Chondrocyte (in vitro differentiated cells): ENCODE measurements around the gene SPHKAP. TPM values are rescaled to one million over a fixed set of nuclear protein-coding genes. Genes with fewer than 3 reads are reported as not detected.
"Not testable (repeated sequence)": the region's sequence is repeated elsewhere in the genome, so short reads cannot be mapped to it uniquely, and the experiment has no call there.

Source experiments
- DNase-seq: peaks from one replicate; pipeline ENCODE4 v3.0.0; 2021; ENCODE audit warnings: mixed read lengths, low spot score
- H3K27ac Mint-ChIP-seq: one replicate; pipeline ENCODE4 v1.8.0; 2021; ENCODE audit warnings: mild to moderate bottlenecking, moderate library complexity, mixed read lengths; ENCODE audit not compliant: unreplicated experiment
- H3K27me3 Mint-ChIP-seq: 2 replicates; pipeline ENCODE4 v1.8.0; 2021; ENCODE audit warnings: low read depth, mixed read lengths
- H3K36me3 Mint-ChIP-seq: 2 replicates; pipeline ENCODE4 v1.8.0; 2021; ENCODE audit warnings: low read depth, mixed read lengths
- H3K4me1 Mint-ChIP-seq: 2 replicates; pipeline ENCODE4 v1.8.0; 2021; ENCODE audit warnings: low read depth, mild to moderate bottlenecking, mixed read lengths
- H3K4me3 Mint-ChIP-seq: one replicate; pipeline ENCODE4 v1.8.0; 2021; ENCODE audit warnings: mild to moderate bottlenecking, moderate library complexity, mixed read lengths; ENCODE audit not compliant: unreplicated experiment
- H3K9me3 Mint-ChIP-seq: 2 replicates; pipeline ENCODE4 v1.8.0; 2021; ENCODE audit warnings: low read depth, mixed read lengths
- total RNA-seq: library from RNA; stranded (reverse); gene quantifications from 3 replicates; pipeline ENCODE4 v1.2.1, GENCODE V29; 2021
- TF ChIP-seq, protein P1 (sequence below): fragments of 200-600 bp; sonication (generic); IDR thresholded peaks from 2 replicates; pipeline ENCODE4 v1.5.0; 2021; ENCODE audit warnings: antibody characterized with exemption, mild to moderate bottlenecking, moderate library complexity

The SPHKAP gene
- total RNA-seq, 1 donor from 2014 or later = not detected

DNA sequence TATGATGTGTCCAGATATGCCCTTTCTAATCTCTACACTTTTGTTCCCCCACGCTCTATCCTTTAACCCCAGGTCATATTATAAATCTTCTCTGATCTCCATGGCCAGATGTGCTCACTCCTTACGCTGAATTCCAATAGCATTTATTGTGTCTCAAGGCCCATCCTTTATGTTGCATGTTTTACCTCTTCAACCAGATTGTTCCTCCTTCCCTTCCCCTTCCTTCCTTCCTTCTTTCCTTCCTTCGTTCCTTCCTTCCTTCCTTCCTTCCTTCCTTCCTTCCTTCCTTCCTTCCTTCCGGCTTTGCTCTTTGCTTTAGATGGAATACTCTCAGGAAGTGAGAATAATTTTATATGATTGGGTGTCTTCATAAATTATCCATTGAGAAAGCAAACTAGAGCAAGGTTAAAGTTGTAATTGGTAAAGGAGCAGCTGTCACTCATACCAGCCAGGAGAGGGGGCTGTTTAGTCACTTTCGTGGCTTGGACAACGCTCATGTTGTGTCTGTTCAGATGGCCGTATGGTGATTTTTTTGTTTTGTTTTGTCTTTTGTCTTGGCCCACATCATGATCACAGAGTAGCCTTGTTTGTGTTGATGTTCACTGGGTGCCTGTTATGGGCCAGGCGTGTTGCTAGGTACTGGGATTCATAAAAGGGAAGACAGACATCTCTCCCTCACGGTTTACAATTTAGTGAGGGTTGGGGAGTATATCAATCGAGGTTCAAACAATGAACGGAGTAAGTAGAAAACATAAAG is 242.0 kb downstream of the SPHKAP start:
- no peak overlapping the region for H3K27ac Mint-ChIP-seq

DNA sequence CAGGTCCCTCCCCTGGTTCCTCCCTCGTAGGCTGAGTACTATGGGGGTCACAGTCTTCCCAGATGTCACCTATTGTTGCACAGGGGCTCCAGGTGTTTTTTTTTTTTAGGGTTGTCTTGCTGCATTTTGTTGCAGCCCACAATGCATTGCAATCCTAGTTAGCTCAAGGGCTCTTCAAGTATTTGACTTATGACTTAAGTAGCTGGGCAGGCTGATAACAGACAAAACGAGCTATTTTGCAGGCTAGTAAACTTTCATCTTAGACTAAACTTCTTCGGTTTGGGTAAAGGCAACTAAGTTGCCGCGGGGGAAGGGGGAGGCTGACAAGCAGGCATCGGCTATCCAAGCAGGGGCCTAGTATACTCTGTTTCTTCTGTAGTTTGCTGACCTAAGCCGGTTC is 245.2 kb downstream of the SPHKAP start:
- not testable (repeated sequence) for H3K36me3 Mint-ChIP-seq, H3K27ac Mint-ChIP-seq, H3K9me3 Mint-ChIP-seq, H3K4me3 Mint-ChIP-seq, DNase-seq, H3K4me1 Mint-ChIP-seq
- H3K27me3 Mint-ChIP-seq = peaks cover 28% of the 10 kb centered on the region

More for the DNA sequence above, 242.0 kb downstream of the SPHKAP start:
- Mint-ChIP-seq H3K27me3 (peaks cover 10% of the 10 kb centered on the region), H3K4me3 (no peak overlapping the region), H3K9me3 (no peaks in the 10 kb centered on the region), H3K36me3 (no peaks in the 10 kb centered on the region), H3K4me1 (no peaks in the 10 kb centered on the region)
- TF ChIP-seq, protein P1, sequence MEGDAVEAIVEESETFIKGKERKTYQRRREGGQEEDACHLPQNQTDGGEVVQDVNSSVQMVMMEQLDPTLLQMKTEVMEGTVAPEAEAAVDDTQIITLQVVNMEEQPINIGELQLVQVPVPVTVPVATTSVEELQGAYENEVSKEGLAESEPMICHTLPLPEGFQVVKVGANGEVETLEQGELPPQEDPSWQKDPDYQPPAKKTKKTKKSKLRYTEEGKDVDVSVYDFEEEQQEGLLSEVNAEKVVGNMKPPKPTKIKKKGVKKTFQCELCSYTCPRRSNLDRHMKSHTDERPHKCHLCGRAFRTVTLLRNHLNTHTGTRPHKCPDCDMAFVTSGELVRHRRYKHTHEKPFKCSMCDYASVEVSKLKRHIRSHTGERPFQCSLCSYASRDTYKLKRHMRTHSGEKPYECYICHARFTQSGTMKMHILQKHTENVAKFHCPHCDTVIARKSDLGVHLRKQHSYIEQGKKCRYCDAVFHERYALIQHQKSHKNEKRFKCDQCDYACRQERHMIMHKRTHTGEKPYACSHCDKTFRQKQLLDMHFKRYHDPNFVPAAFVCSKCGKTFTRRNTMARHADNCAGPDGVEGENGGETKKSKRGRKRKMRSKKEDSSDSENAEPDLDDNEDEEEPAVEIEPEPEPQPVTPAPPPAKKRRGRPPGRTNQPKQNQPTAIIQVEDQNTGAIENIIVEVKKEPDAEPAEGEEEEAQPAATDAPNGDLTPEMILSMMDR = peak; percentile 73
- DNase-seq = no peak

DNA sequence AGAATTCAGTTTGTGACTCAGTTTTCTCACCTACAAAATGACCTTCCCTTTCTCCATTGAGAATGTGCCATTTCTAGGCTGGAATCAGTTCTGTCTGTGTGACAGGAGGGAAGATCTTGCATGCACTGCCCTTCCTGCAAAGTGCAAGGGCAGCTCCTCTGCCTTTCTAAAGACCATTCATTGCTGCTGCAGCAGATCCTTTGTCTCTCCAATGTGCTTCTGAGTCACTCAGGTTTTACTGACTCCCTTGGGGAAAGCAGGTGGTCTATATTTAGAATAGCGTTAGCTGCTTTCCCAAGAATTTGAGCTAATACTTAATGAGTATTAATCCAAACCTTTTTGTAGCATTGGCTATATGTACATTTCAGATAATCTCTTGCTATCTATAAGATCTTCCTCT is 247.6 kb downstream of the SPHKAP start:
- peaks cover 2% of the 10 kb centered on the region for H3K9me3 Mint-ChIP-seq
- H3K27ac Mint-ChIP-seq = no peak overlapping the region
- TF ChIP-seq, protein P1 = no peak
- no peaks in the 10 kb centered on the region for H3K4me1 Mint-ChIP-seq
- peaks cover 26% of the 10 kb centered on the region for H3K27me3 Mint-ChIP-seq
- H3K36me3 Mint-ChIP-seq = peaks cover 1% of the 10 kb centered on the region
- no peak for DNase-seq
- no peak overlapping the region for H3K4me3 Mint-ChIP-seq

DNA sequence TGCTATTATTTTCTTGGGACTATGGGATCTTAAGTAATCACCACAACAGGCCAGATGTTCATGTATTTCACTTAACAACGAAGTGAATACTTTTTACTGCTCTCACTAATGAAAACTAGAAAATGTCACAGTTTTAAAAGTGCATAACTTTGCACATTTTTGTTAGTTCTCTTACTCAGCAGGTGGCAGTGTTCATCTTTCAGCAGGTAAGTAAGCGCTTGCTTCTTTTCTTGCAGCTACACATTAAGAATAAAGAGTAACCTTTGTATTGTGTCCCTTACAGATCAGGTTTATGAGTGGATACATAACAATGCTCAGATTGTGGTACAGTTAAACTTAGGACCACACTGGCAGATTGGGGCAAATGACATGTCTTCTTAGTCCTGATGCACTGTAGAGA is 249.1 kb downstream of the SPHKAP start:
- H3K36me3 Mint-ChIP-seq = peaks cover 3% of the 10 kb centered on the region
- H3K27ac Mint-ChIP-seq = no peak overlapping the region
- peaks cover 26% of the 10 kb centered on the region for H3K27me3 Mint-ChIP-seq
- DNase-seq = no peak
- H3K4me1 Mint-ChIP-seq = no peaks in the 10 kb centered on the region
- TF ChIP-seq, protein P1 = no peak
- H3K9me3 Mint-ChIP-seq = peaks cover 10% of the 10 kb centered on the region
- no peak overlapping the region for H3K4me3 Mint-ChIP-seq

DNA sequence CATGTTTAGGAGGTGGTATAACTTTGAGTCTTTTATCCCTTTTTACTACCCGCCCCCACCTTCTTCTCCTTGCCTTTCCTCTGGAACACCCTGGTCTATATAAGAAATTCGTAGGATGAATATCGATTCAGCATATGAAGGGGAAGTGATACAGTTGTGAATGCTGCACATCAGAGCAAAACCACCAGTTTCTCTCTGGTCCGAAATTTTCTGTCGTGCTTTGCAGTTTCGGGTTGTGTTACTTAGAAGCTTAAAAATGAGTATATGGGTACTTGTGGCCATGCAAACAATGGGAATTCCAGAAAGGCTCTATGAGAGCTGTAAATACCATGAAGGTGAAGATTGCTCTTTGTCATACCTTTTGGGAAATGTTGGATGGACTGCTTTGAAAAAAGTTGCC is 249.5 kb downstream of the SPHKAP start:
- TF ChIP-seq, protein P1 = no peak
- Mint-ChIP-seq H3K27me3 (peaks cover 26% of the 10 kb centered on the region), H3K36me3 (peaks cover 3% of the 10 kb centered on the region), H3K4me3 (no peak overlapping the region), H3K9me3 (peaks cover 14% of the 10 kb centered on the region), H3K27ac (no peak overlapping the region), H3K4me1 (no peaks in the 10 kb centered on the region)
- no peak for DNase-seq
